Measurements from ENCODE around the gene SPATA1. TPM values are rescaled to one million over a fixed set of nuclear protein-coding genes. Genes with fewer than 3 reads are reported as not detected.

The SPATA1 gene
- polyA plus RNA-seq, 1 of the 3 experiments (the other 2 are of a cell fraction), result 1.2 TPM

Other genes with a start within 250 kb of the SPATA1 start
- 1.3 and 1.9 TPM in 2 replicates for gene SAMD13, start 204.7 kb upstream of the SPATA1 start, polyA plus RNA-seq (2012; rRNA removed)
- gene DNASE2B, start 107.9 kb upstream of the SPATA1 start, polyA plus RNA-seq (2012; rRNA removed), result 0.03 TPM in 1 of 2 replicates, not detected in the other
- 22.6 and 27.1 TPM in 2 replicates for gene RPF1, start 27.1 kb upstream of the SPATA1 start, polyA plus RNA-seq (2012; rRNA removed)
- 67.0 and 104 TPM in 2 replicates for gene GNG5, start 195 bp downstream of the SPATA1 start, polyA plus RNA-seq (2012; rRNA removed)
- 16.6 and 23.4 TPM in 2 replicates for gene CTBS, start 68.1 kb downstream of the SPATA1 start, polyA plus RNA-seq (2012; rRNA removed)
- 7.7 and 10.9 TPM in 2 replicates for gene SSX2IP, start 184.1 kb downstream of the SPATA1 start, polyA plus RNA-seq (2012; rRNA removed)